Measurements from ENCODE around the gene ZGPAT.
"Not testable (repeated sequence)": the region's sequence is repeated elsewhere in the genome, so short reads cannot be mapped to it uniquely, and the experiment has no call there.

Gene ZGPAT

GRCh38 chr20:63766695-63767426 is 59.0 kb downstream of the ZGPAT start:
- no peak for DNase-seq (ENCODE audit: low spot score)

- no peak for DNase-seq (ENCODE audit: low spot score)
Measured at GRCh38 chr20:63767456-63767855, 59.6 kb downstream of the ZGPAT start.

GRCh38 chr20:63767886-63768285 is 60.0 kb downstream of the ZGPAT start:
- no peak for DNase-seq (ENCODE audit: low spot score)

- no peak for DNase-seq (ENCODE audit: low spot score)
Measured at GRCh38 chr20:63768591-63769515, 61.0 kb downstream of the ZGPAT start.

GRCh38 chr20:63769891-63770474 is 62.1 kb downstream of the ZGPAT start:
- no peak for DNase-seq (ENCODE audit: low spot score)

GRCh38 chr20:63771046-63771707 is 63.3 kb downstream of the ZGPAT start:
- no peak for DNase-seq (ENCODE audit: low spot score)

- peak; percentile 43 for DNase-seq (ENCODE audit: low spot score)
Measured at GRCh38 chr20:63772781-63773518, 65.1 kb downstream of the ZGPAT start.

- DNase-seq (ENCODE audit: low spot score): no peak
Measured at GRCh38 chr20:63773571-63774241, 65.9 kb downstream of the ZGPAT start.

GRCh38 chr20:63774306-63774705 is 66.5 kb downstream of the ZGPAT start:
- peak; percentile 36 for DNase-seq (ENCODE audit: low spot score)

GRCh38 chr20:63775096-63775978 is 67.5 kb downstream of the ZGPAT start:
- DNase-seq (ENCODE audit: low spot score): peak; percentile 78

GRCh38 chr20:63776875-63777274 is 69.0 kb downstream of the ZGPAT start:
- not testable (repeated sequence) for DNase-seq (ENCODE audit: low spot score)

- DNase-seq (ENCODE audit: low spot score): no peak
Measured at GRCh38 chr20:63777614-63778013, 69.8 kb downstream of the ZGPAT start.

GRCh38 chr20:63778034-63778752 is 70.4 kb downstream of the ZGPAT start:
- no peak for DNase-seq (ENCODE audit: low spot score)

- DNase-seq (ENCODE audit: low spot score): no peak
Measured at GRCh38 chr20:63778857-63779256, 71.0 kb downstream of the ZGPAT start.

GRCh38 chr20:63781181-63781580 is 73.3 kb downstream of the ZGPAT start:
- no peak for DNase-seq (ENCODE audit: low spot score)

- DNase-seq (ENCODE audit: low spot score): no peak
Measured at GRCh38 chr20:63782051-63782471, 74.2 kb downstream of the ZGPAT start.

- no peak for DNase-seq (ENCODE audit: low spot score)
Measured at GRCh38 chr20:63782521-63782971, 74.7 kb downstream of the ZGPAT start.

- DNase-seq (ENCODE audit: low spot score): no peak
Measured at GRCh38 chr20:63783970-63784369, 76.1 kb downstream of the ZGPAT start.

GRCh38 chr20:63785691-63786131 is 77.9 kb downstream of the ZGPAT start:
- DNase-seq (ENCODE audit: low spot score): no peak

Measured in AG20443 (cell line).